Hematopoietic multipotent progenitor cell treated with erythropoietin and hydrocortisone succinate and interleukin-3 and kit ligand, for 17 days (in vitro differentiated cells): ENCODE measurements around the gene ADAM15.

ENCODE experiments used
- DNase-seq: peaks from one replicate; pipeline ENCODE4 v3.0.0-alpha.2; 2015; ENCODE audit warnings: low spot score

Gene ADAM15

GRCh38 chr1:155012776-155013602 is 38.1 kb upstream of the ADAM15 start:
- no peak for DNase-seq

- no peak for DNase-seq
Observed at GRCh38 chr1:155013632-155014031, 37.5 kb upstream of the ADAM15 start.

DNA sequence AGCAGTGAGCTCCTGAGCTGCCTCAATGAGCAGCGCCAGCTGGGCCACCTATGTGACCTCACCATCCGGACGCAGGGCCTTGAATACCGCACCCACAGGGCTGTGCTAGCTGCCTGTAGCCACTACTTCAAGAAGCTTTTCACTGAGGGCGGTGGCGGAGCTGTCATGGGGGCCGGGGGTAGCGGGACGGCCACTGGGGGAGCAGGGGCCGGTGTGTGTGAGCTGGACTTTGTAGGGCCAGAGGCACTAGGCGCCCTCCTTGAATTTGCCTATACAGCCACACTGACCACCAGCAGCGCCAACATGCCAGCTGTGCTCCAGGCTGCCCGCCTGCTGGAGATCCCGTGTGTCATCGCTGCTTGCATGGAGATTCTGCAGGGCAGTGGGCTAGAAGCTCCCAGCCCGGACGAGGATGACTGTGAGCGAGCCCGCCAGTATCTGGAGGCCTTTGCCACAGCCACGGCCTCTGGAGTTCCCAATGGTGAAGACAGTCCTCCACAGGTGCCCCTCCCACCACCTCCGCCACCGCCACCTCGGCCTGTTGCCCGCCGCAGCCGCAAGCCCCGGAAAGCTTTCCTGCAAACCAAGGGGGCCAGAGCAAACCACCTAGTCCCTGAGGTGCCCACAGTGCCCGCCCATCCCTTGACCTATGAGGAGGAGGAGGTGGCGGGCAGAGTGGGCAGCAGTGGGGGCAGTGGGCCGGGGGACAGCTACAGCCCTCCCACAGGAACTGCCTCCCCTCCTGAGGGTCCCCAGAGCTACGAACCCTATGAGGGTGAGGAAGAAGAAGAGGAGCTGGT is 36.2 kb upstream of the ADAM15 start:
- no peak for DNase-seq

- DNase-seq, result no peak
Observed at GRCh38 chr1:155015527-155016230, 35.4 kb upstream of the ADAM15 start.

- no peak for DNase-seq
Observed at GRCh38 chr1:155016231-155016831, 34.8 kb upstream of the ADAM15 start.

DNA sequence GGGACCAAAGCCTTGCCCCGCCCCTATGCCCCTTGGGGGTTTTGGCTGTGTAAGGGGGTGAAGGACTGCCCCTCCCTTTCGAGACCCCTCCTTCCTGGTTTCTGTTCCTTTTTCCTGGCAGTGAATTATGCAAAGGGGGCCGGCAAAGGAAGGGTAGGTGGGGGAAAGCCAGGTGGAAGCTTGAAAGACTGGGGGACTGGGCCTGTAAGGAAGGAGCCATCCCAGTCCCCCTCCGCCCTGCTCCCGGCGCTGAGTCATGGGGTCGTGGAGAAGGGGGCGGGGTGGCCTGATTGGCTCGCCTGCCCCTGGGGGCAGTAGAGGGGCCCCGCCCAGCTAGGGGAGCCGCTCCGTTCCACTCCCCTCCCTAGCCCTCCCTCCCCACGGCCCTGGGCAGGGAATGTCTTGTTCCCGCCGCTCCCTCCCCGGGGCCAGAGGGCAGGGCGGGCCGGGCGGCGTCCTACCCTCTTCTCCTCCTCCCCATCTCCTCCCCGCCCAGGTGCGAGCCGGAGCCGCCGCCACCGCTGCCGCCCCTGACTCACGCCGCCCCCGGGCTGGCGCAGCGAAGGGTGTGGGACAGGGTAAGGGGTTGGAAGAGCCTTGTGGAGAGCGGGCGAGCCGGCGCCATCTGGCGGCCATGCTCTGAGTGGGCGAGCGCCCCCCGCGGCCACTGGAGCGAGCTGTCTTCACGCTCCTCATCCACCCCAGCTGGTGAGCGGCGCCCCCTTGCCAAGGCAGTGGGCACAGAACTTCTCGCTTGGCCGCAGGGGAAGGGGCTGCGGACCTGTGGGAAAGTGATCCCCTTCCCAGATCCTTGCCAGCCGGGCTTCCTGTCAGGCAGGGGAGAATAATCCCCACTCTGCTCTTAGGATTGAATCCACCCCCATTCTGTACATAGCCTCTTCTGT is 33.8 kb upstream of the ADAM15 start:
- DNase-seq, result peak; percentile 89

DNA sequence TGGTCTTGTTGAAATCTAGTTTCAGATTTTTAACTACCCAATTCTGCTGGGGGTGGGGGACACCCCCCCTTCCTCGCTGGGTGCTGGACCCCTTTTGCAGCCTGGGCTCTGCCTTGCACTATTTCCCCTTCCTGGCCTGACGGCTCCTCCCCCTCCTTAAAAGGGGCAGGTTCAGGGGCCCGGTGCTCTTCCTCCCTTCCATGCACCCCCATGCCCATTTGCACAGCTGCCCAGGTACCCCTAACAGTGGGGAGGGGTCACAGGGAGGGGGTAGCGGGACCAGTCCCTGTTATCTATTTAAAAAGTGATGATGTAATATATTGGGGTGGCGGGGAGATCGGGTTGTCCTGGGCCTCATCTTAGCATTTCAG is 33.2 kb upstream of the ADAM15 start:
- no peak for DNase-seq

DNA sequence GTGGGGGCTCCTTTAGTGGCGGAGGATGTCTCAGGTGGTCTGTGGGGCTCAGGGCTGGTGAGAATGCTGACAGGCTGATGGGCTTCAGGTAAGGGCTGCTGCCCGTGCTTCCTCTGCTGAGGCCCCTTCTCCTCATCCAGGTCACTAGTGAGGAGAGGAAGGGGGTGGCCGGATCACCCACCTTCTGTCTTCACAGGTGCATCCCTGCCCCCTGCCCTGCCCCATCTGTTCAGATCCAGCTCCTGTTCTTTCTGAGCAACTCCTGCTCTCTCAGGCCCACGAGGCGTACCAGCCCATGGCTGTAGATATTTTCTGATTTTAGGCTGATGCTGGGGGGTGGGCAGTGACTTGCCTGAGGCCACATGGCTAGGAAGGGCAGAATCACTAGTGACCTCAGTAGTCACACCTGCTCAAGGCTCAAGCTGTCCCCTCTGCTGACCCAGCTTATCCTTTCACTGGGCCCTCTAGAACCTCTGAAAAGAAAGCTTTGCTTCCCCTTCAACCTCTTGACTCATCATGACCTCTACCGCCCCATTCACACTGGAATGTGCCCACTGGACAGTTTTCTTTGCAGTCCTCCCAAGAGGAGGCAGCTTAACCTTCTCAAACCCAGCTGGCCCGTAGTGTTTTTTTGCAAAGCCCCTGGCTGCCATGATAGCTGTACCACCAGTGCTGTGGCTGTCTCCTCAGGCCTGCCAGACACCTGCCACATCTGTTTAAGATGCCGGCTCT is 32.3 kb upstream of the ADAM15 start:
- DNase-seq, result no peak

- no peak for DNase-seq
Observed at GRCh38 chr1:155019377-155020245, 31.5 kb upstream of the ADAM15 start.

GRCh38 chr1:155022136-155022926 is 28.8 kb upstream of the ADAM15 start:
- no peak for DNase-seq

DNA sequence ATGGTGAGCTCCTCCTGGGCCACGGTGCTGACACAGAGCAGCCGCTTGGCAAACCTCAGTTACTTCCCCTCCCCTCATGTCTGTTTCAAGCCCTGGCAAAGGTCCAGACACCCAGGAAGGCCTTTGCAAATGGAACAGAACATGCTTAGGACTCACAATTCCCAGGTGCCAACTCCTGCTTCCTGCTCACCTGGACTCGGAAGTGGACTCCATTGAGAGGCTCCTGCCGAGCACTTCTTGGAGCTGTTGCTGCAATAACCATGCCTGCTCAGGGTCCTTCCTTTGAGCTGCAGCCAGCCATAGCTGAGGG is 28.2 kb upstream of the ADAM15 start:
- no peak for DNase-seq

- DNase-seq, result no peak
Observed at GRCh38 chr1:155023627-155024026, 27.5 kb upstream of the ADAM15 start.

DNA sequence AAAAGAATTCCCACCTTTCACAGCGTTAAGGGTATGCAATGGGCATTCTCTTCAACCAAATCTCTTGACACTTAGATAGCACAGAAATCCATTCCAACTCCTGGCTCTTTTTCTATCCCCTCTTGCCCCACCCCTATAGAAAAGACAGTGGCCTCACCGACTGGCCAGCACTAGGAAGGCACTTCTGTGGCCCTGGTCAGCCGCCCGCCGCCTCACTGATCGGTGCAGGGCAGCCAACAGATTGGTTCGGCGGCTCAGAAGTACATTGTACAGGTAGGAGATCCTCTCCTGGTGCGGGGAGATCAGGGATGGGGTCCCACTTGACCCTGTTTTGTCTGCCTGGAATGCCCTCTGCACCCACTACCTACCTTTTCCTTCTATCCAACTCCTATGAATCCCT is 26.8 kb upstream of the ADAM15 start:
- no peak for DNase-seq

GRCh38 chr1:155026154-155026553 is 25.0 kb upstream of the ADAM15 start:
- DNase-seq, result no peak

GRCh38 chr1:155026588-155026987 is 24.5 kb upstream of the ADAM15 start:
- no peak for DNase-seq

DNA sequence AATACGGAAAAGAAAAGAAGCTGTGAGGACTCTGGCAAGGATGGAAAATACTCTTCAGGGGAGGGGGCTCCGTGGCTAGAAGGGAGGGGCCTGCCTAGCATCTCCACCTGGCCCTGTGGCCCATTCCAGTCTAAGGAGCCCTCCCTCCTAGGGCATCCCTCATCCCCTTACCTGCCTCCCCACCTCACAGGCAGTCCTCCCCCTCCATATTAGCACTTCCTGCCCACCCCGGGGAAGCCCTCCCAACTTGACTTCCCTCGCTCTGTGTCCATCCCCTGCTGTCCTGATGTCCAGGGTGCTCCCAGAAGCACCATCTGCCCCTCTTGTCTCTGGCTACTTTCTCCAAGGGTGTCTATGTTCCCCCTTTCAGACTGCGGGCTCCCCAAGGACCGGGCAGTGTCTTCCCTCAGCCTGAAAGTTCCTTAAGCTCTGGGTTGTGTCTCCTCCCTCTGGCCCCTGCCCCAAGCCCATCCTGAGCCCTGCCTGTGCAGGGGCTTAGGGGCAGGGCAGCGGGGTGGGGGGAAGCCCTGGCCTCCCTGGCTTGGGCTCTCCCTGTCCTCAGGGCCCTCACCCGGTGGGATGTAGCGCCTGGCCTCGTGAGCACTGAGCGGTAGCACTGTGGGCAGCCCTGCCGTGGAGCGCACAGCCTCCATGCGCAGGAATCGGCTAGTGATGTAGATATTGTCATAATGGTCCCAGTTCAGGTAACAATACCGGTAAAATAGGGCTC is 21.4 kb upstream of the ADAM15 start:
- no peak for DNase-seq

DNA sequence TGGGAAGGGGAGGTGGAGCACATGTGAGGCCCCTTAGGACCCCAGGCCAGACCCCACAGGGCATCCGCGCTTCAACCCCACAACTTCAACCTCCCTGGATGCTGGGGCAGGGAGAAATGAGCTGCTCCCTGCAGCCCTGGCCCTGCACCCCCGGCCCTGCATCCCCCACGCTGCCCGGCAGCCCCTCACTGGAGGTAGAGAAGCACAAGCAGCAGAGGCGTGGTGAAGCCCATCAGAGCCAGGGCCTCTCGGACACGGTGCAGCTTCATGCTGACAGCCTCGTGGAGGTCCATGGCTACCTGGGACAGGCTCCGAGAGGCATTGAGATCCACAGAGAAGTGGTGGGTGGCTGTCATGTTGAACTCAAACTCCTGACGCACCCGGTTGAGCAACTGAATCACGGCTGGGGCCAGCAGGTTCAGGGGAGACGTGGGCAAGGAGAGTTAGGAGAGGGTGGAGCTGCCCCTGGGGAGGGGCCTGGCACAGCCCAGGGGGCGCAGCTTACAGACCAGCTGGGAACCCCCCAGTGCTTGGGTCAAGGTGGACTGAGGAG is 20.8 kb upstream of the ADAM15 start:
- no peak for DNase-seq

- DNase-seq, result no peak
Observed at GRCh38 chr1:155030899-155031298, 20.2 kb upstream of the ADAM15 start.
